ENCODE data around the gene PARVA.

Gene PARVA

DNA sequence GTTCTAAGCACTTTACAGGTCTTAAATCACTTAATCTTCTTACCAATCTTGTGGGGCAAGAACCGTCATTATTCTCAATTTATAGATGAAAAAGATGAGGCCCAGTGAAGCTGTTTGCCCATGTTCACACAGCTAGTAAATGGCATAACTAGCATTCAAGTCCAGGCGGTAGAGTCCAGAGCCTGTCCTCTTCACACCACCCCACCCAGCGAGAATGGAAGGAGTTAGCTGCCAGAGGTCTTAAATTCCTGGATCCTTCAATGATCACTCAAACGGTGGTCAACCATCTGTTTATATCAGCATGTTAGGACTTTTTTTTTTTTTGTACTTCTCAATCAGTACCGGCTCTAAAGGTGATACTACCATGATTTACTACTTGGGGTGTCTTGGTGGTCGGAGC lies 43.3 kb downstream of the PARVA start:
- no peak for TF ChIP-seq TAF1 (IDR thresholded peaks at IDR 0.05; ENCODE audit: low read depth, low read length)
- TF ChIP-seq POLR2A (IDR thresholded peaks at IDR 0.05; ENCODE audit: low read depth, low read length), result no peak
- FAIRE-seq, result no peak
- no peak for DNase-seq (ENCODE audit: insufficient read length, low spot score)

DNA sequence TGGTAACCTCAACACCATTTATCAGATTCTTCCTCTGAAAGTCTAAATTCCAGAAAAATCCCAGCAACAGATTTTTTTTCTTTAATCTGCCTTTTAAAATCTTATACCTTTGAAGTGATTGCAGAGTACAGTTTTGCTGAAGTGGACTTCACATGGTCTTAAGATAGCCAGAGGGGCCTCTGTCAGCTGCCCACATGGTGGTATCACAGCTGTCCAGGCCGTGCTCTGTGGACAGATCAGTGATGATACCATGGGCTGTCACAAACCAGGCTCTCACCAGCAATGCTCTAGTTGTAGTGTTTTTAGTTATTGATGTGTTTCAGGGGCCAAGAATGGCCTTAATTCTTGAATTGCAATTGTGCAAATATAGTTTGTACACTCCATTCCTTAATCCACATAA lies 44.0 kb downstream of the PARVA start:
- no peak for DNase-seq (ENCODE audit: insufficient read length, low spot score)
- TF ChIP-seq PAX5 (IDR thresholded peaks at IDR 0.05; ENCODE audit: insufficient read depth, low read length, severe bottlenecking) (no peak), TAF1 (IDR thresholded peaks at IDR 0.05; ENCODE audit: low read depth, low read length) (no peak), POLR2A (IDR thresholded peaks at IDR 0.05; ENCODE audit: low read depth, low read length) (no peak), POLR2AphosphoS5 (IDR thresholded peaks at IDR 0.05; ENCODE audit: low read depth, low read length) (no peak)
- no peak for FAIRE-seq

DNA sequence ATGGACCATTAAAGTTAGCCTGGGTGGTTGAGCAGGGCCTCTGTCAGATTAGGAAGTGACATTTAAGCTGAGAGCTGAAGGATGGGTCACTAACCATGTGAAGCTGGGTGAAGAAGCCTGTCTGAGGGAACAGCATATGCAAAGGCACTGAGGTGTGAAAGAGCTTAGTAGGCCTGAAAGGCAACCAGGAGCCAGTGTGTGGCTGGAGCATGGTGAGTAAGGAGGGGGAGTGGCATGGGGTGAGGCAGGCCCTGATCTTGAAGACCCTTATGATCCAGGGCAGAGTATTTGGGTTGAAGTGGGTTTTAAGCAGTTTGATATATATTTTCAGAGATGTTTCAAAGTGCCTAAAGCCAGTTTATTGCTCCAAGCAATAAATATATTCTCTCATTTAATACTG lies 48.8 kb downstream of the PARVA start:
- no peak for DNase-seq (ENCODE audit: insufficient read length, low spot score)
- TF ChIP-seq POLR2AphosphoS5 (IDR thresholded peaks at IDR 0.05; ENCODE audit: low read depth, low read length) (no peak), TAF1 (IDR thresholded peaks at IDR 0.05; ENCODE audit: low read depth, low read length) (no peak), SPI1 (IDR thresholded peaks at IDR 0.05; ENCODE audit: low read depth, low read length) (no peak), POU2F2 (IDR thresholded peaks at IDR 0.05; ENCODE audit: low read depth, low read length) (no peak), PAX5 (IDR thresholded peaks at IDR 0.05; ENCODE audit: insufficient read depth, low read length, severe bottlenecking) (no peak), POLR2A (IDR thresholded peaks at IDR 0.05; ENCODE audit: low read depth, low read length) (no peak)
- no peak for FAIRE-seq

DNA sequence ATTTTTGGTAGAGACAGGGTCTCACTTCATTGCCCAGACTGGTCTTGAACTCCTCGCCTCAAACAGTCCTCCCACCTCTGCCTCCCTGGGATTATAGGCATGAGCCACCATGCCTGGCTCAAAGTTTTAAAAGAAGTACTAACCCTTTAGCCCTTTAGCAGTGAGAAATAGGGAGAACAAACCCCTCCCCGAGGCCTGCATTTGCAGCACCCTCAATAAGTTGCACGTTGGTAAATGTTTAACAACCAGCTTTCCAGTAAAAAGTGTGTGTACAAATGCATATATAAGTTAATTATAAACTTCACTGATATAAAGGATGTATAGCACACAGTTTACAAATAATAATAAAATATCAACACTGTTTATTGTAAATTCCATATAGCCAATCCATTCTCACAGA lies 51.8 kb downstream of the PARVA start:
- TF ChIP-seq PAX5 (IDR thresholded peaks at IDR 0.05; ENCODE audit: insufficient read depth, low read length, severe bottlenecking), result no peak
- no peak for TF ChIP-seq SPI1 (IDR thresholded peaks at IDR 0.05; ENCODE audit: low read depth, low read length)
- no peak for TF ChIP-seq POU2F2 (IDR thresholded peaks at IDR 0.05; ENCODE audit: low read depth, low read length)
- no peak for TF ChIP-seq TAF1 (IDR thresholded peaks at IDR 0.05; ENCODE audit: low read depth, low read length)
- no peak for TF ChIP-seq POLR2A (IDR thresholded peaks at IDR 0.05; ENCODE audit: low read depth, low read length)
- TF ChIP-seq POLR2AphosphoS5 (IDR thresholded peaks at IDR 0.05; ENCODE audit: low read depth, low read length), result no peak
- DNase-seq (ENCODE audit: insufficient read length, low spot score), result no peak
- no peak for FAIRE-seq

DNA sequence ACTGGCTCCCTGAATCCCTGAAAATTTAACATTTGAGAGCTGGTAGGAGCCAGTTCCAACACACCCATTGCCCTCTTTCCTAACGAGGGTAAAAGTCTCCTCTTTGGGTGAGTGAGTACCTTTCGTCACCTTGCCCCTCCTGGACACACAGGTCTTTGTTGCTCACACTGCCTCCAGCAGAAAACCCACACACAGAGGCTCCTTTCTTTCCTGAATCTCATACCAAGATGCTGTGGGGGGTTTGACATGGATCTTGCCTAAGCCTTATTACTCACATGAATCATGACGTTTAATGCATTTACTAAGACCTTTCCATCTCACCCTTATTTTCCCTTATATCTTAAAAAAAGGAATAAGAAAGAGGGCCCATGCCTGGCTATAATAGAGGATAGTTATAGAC lies 53.0 kb downstream of the PARVA start:
- DNase-seq (ENCODE audit: insufficient read length, low spot score), result no peak
- TF ChIP-seq POLR2AphosphoS5 (IDR thresholded peaks at IDR 0.05; ENCODE audit: low read depth, low read length) (no peak), POLR2A (IDR thresholded peaks at IDR 0.05; ENCODE audit: low read depth, low read length) (no peak), POU2F2 (IDR thresholded peaks at IDR 0.05; ENCODE audit: low read depth, low read length) (no peak), PAX5 (IDR thresholded peaks at IDR 0.05; ENCODE audit: insufficient read depth, low read length, severe bottlenecking) (no peak), SPI1 (IDR thresholded peaks at IDR 0.05; ENCODE audit: low read depth, low read length) (no peak), TAF1 (IDR thresholded peaks at IDR 0.05; ENCODE audit: low read depth, low read length) (no peak)
- FAIRE-seq, result no peak

DNA sequence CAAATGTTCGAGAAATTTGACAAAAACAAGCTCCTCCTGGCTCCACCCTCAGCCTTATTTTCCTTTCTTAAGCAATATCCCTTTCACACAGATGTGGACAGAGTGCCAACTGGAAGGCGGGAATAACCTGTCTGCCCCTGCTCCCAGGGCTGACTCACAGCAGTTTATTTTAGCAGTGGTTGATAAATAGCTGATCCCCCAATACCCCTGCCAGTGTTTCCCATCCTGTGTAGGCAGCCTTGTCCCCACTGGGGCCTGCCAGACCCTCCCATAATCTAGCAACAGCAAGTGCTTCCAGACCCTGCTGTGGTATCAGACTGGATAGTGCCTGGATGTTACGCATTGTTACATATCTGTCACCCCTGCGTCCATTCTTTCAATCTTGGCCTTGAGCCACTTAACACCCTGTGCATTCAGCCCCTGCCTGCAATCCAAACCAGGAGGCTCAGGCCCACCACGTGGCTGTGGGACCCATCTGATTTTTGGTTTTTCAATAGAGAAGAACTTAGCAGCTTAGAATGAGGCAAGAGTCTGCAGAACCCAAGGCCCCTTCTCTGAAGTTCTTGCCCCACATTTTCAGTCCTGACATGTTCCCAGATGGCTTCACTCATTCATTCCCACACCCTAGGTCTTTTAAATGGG lies 53.7 kb downstream of the PARVA start:
- DNase-seq (ENCODE audit: insufficient read length, low spot score), result no peak
- FAIRE-seq, result no peak
- TF ChIP-seq POLR2A (IDR thresholded peaks at IDR 0.05; ENCODE audit: low read depth, low read length) (no peak), PAX5 (IDR thresholded peaks at IDR 0.05; ENCODE audit: insufficient read depth, low read length, severe bottlenecking) (no peak), POLR2AphosphoS5 (IDR thresholded peaks at IDR 0.05; ENCODE audit: low read depth, low read length) (no peak), TAF1 (IDR thresholded peaks at IDR 0.05; ENCODE audit: low read depth, low read length) (no peak), SPI1 (IDR thresholded peaks at IDR 0.05; ENCODE audit: low read depth, low read length) (no peak), POU2F2 (IDR thresholded peaks at IDR 0.05; ENCODE audit: low read depth, low read length) (no peak)

DNA sequence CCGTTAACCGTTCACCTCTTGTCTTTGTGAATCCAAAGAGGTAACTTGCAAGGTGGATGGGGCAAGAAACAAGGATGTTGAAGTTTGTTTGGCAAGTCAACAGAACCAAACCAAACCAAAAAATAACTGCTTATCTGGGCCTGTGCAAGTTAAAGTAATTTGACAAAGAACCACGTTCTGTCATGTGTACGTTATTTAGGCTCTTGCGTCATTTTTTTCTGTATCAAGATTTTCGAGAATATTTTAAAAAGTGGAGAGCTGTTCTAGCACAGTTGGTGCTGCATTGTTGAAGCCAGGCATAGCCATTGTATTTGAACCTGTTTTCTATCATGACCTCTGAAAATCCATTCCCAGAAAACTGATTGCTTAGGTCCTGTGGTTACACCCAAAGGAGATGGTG lies 55.1 kb downstream of the PARVA start:
- no peak for TF ChIP-seq PAX5 (IDR thresholded peaks at IDR 0.05; ENCODE audit: insufficient read depth, low read length, severe bottlenecking)
- no peak for TF ChIP-seq POLR2A (IDR thresholded peaks at IDR 0.05; ENCODE audit: low read depth, low read length)
- no peak for TF ChIP-seq SPI1 (IDR thresholded peaks at IDR 0.05; ENCODE audit: low read depth, low read length)
- no peak for TF ChIP-seq POLR2AphosphoS5 (IDR thresholded peaks at IDR 0.05; ENCODE audit: low read depth, low read length)
- TF ChIP-seq TAF1 (IDR thresholded peaks at IDR 0.05; ENCODE audit: low read depth, low read length), result no peak
- no peak for TF ChIP-seq POU2F2 (IDR thresholded peaks at IDR 0.05; ENCODE audit: low read depth, low read length)
- DNase-seq (ENCODE audit: insufficient read length, low spot score) (no peak), FAIRE-seq (no peak)

DNA sequence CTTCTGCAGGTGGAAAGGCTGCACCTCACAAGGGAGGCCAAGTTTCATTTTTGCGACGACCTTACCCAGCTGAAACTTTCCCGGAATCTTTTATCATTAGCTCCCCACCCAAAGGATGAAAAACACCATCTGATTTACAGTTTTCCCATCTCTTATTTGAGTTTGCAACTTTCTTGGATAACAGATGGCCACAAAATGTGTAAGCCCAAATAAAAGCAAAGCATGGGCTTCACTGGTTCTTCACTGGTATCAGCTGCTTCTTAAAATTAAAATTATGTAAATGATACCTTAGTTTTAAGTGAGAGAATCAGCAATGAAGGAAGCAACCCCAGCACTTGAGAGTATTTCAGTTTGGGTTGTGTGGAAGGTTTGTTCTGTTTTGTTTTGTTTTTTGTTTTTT lies 55.8 kb downstream of the PARVA start:
- TF ChIP-seq TAF1 (IDR thresholded peaks at IDR 0.05; ENCODE audit: low read depth, low read length), result no peak
- no peak for TF ChIP-seq POLR2AphosphoS5 (IDR thresholded peaks at IDR 0.05; ENCODE audit: low read depth, low read length)
- TF ChIP-seq SPI1 (IDR thresholded peaks at IDR 0.05; ENCODE audit: low read depth, low read length), result no peak
- no peak for TF ChIP-seq POU2F2 (IDR thresholded peaks at IDR 0.05; ENCODE audit: low read depth, low read length)
- TF ChIP-seq PAX5 (IDR thresholded peaks at IDR 0.05; ENCODE audit: insufficient read depth, low read length, severe bottlenecking), result no peak
- no peak for TF ChIP-seq POLR2A (IDR thresholded peaks at IDR 0.05; ENCODE audit: low read depth, low read length)

DNA sequence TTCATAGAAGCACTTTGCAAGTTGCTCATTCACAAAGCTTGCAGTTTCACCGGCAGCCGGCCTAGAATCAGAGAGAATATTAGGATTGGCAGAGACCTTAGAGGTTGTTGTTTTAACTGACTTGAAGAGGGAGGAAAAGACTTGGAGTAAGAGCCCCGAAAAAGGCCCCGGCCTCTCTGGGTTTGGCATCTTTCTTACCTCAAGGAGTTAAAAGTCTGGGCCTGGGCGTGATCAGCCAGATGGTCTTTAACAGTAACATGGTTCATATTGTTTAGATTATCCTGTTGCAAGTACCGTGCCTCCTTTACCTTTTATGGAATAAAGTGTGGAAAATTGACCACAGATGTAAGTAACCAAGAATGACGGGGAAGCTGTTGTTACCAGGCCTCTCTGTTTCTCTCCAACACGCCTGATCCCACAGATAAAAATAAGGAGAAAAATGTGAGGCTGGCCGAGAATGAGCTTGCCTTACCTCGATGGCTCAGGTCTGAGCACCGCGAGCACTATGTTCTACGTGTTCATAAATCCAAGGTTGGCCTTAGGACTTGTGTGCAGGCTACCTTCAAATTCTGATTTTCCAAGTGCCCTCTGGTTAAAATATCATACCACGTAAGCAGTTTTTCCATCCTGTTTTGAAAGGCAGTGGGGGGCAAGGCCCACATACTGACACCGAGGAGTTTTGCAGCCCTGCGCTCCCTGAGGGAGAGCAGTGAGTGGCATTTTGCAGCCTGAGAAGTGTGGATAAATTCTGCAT lies 56.4 kb downstream of the PARVA start:
- no peak for TF ChIP-seq POLR2A (IDR thresholded peaks at IDR 0.05; ENCODE audit: low read depth, low read length)
- TF ChIP-seq POU2F2 (IDR thresholded peaks at IDR 0.05; ENCODE audit: low read depth, low read length), result no peak
- TF ChIP-seq TAF1 (IDR thresholded peaks at IDR 0.05; ENCODE audit: low read depth, low read length), result no peak
- TF ChIP-seq POLR2AphosphoS5 (IDR thresholded peaks at IDR 0.05; ENCODE audit: low read depth, low read length), result no peak
- TF ChIP-seq PAX5 (IDR thresholded peaks at IDR 0.05; ENCODE audit: insufficient read depth, low read length, severe bottlenecking), result no peak
- no peak for TF ChIP-seq SPI1 (IDR thresholded peaks at IDR 0.05; ENCODE audit: low read depth, low read length)
- FAIRE-seq, result no peak
- no peak for DNase-seq (ENCODE audit: insufficient read length, low spot score)

More for the DNA sequence above, 55.8 kb downstream of the PARVA start:
- FAIRE-seq, result no peak
- DNase-seq (ENCODE audit: insufficient read length, low spot score), result no peak

DNA sequence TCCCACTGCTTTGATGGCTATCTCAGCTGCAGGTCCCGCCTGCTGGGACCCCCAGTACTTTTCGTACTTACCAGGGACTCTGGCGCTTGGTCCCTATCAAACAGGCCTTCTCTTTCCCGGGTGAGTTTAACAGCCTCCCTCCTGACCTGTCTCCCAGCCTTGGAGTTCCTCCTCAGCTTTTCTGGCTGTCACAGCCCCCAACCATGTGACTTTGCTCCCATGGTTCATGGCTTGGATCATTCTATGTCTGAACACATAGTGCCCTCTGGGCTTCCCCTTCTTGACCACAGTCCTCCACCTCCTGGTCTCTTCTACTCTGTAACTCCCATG lies 56.9 kb downstream of the PARVA start:
- no peak for FAIRE-seq

More for the DNA sequence above, 56.9 kb downstream of the PARVA start:
- TF ChIP-seq POLR2AphosphoS5 (IDR thresholded peaks at IDR 0.05; ENCODE audit: low read depth, low read length), result no peak
- TF ChIP-seq POU2F2 (IDR thresholded peaks at IDR 0.05; ENCODE audit: low read depth, low read length), result no peak
- no peak for DNase-seq (ENCODE audit: insufficient read length, low spot score)

Measured in GM12891 (cell line).